ENCODE data around the gene CTIF. TPM values are rescaled to one million over a fixed set of nuclear protein-coding genes. Genes with fewer than 3 reads are reported as not detected.

CTIF gene
- total RNA-seq, 2 experiments from 2014 or later: 0.06 to 0.38 TPM

- Histone ChIP-seq H4K20me1 (ENCODE audit: insufficient read depth, low read length) (no peaks in the 10 kb centered on the region), H3K4me1 (ENCODE audit: insufficient read depth, low read length, poor library complexity, severe bottlenecking) (peaks cover 65% of the 10 kb centered on the region), H3K4me2 (ENCODE audit: low read length) (peak overlapping the region; percentile 77), H3K4me3 (ENCODE audit: low read depth, low read length, poor library complexity, severe bottlenecking) (peak overlapping the region; percentile 58), H3K9me3 (ENCODE audit: low read length) (no peaks in the 10 kb centered on the region), H3K36me3 (ENCODE audit: insufficient read depth, low read length) (no peaks in the 10 kb centered on the region), H2AFZ (ENCODE audit: low read length) (peak overlapping the region; percentile 74; the same call in 1 of the 2 replicates), H3K79me2 (ENCODE audit: insufficient read depth, low read depth, low read length) (no peaks in the 10 kb centered on the region), H3K27ac (ENCODE audit: low read depth, low read length, poor library complexity, severe bottlenecking) (peak overlapping the region; percentile 82), H3K9me2 (ENCODE audit: insufficient read depth, low read length) (no peaks in the 10 kb centered on the region)
- intact Hi-C loops (cut with micrococcal nuclease; ENCODE audit: unreplicated experiment): loop anchor here (5.0 kb wide), 1 partner anchor 46 kb away; no protein-coding TSS in a partner anchor
- CTCF ChIA-PET (ENCODE audit: unreplicated experiment): no interaction called here
- TF ChIP-seq CTCF (conservative IDR thresholded peaks at IDR 0.05; ENCODE audit: low read length) (no peak), EZH2phosphoT487 (IDR thresholded peaks at IDR 0.05; ENCODE audit: borderline replicate concordance, low read depth, low read length) (no peak)
- POLR2A ChIA-PET: interaction anchor here (0.6 to 1.3 kb wide), 3 partner anchors 48 to 628 kb away, joined by 3 read pairs; no protein-coding TSS in a partner anchor
- DNase-seq (ENCODE audit: low spot score): no peak
- no TSS peak for BruUV-seq (replicated peaks)
These were observed 294.3 kb downstream of the CTIF start for GRCh38 chr18:48832938-48833700.

GRCh38 chr18:48833701-48834412 is 295.0 kb downstream of the CTIF start:
- intact Hi-C loops (cut with micrococcal nuclease; ENCODE audit: unreplicated experiment): loop anchor here (5.0 kb wide), 1 partner anchor 47 kb away; no protein-coding TSS in a partner anchor
- no peaks in the 10 kb centered on the region for H3K36me3 ChIP-seq (ENCODE audit: insufficient read depth, low read length)
- no peaks in the 10 kb centered on the region for H3K79me2 ChIP-seq (ENCODE audit: insufficient read depth, low read depth, low read length)
- H4K20me1 ChIP-seq (ENCODE audit: insufficient read depth, low read length): no peaks in the 10 kb centered on the region
- POLR2A ChIA-PET: interaction anchor here (0.6 to 1.3 kb wide), 5 partner anchors 12 to 627 kb away, joined by 3 to 5 read pairs (median 3); no protein-coding TSS in a partner anchor
- H3K4me1 ChIP-seq (ENCODE audit: insufficient read depth, low read length, poor library complexity, severe bottlenecking): peaks cover 69% of the 10 kb centered on the region
- BruUV-seq (replicated peaks): no TSS peak
- no peaks in the 10 kb centered on the region for H3K9me2 ChIP-seq (ENCODE audit: insufficient read depth, low read length)
- peak overlapping the region; percentile 82 for H3K27ac ChIP-seq (ENCODE audit: low read depth, low read length, poor library complexity, severe bottlenecking)
- peak; percentile 81 for DNase-seq (ENCODE audit: low spot score)
- H3K4me3 ChIP-seq (ENCODE audit: low read depth, low read length, poor library complexity, severe bottlenecking): peak overlapping the region; percentile 58
- CTCF ChIA-PET (ENCODE audit: unreplicated experiment): no interaction called here
- peak overlapping the region; percentile 74; the same call in 1 of the 2 replicates for H2AFZ ChIP-seq (ENCODE audit: low read length)
- peak overlapping the region; percentile 77 for H3K4me2 ChIP-seq (ENCODE audit: low read length)
- no peaks in the 10 kb centered on the region for H3K9me3 ChIP-seq (ENCODE audit: low read length)
- TF ChIP-seq CTCF (conservative IDR thresholded peaks at IDR 0.05; ENCODE audit: low read length) (no peak), EZH2phosphoT487 (IDR thresholded peaks at IDR 0.05; ENCODE audit: borderline replicate concordance, low read depth, low read length) (no peak)

All from OCI-LY7 (cell line).